HEK293T (cell line): ENCODE data around the gene TCF12.

ENCODE experiments used
- BHLHE40 ChIP-seq: fragments of 450-650 bp; IDR thresholded peaks from 2 replicates; pipeline ENCODE4 v1.6.1; 2016; ENCODE audit warnings: mild to moderate bottlenecking, moderate library complexity, borderline replicate concordance
- FOXA1 ChIP-seq: fragments of 450-650 bp; IDR thresholded peaks from 2 replicates; pipeline ENCODE4 v1.6.1; 2016; ENCODE audit warnings: mild to moderate bottlenecking
- FOXK2 ChIP-seq: fragments of 450-650 bp; IDR thresholded peaks from 2 replicates; pipeline ENCODE4 v1.6.1; 2016; ENCODE audit warnings: mild to moderate bottlenecking
- FOXM1 ChIP-seq: fragments of 450-650 bp; IDR thresholded peaks from 2 replicates; pipeline ENCODE4 v1.6.1; 2017; ENCODE audit warnings: mild to moderate bottlenecking, borderline replicate concordance
- HDGF ChIP-seq: fragments of 450-650 bp; IDR thresholded peaks from 2 replicates; pipeline ENCODE4 v1.6.1; 2017; ENCODE audit warnings: antibody characterized with exemption, borderline replicate concordance
- SP1 ChIP-seq: fragments of 450-650 bp; IDR thresholded peaks from 2 replicates; pipeline ENCODE4 v1.6.1; 2017
- SUZ12 ChIP-seq: fragments of 450-650 bp; IDR thresholded peaks from 2 replicates; pipeline ENCODE4 v1.6.1; 2016; ENCODE audit warnings: mild to moderate bottlenecking
- TARDBP ChIP-seq: fragments of 450-650 bp; IDR thresholded peaks from 2 replicates; pipeline ENCODE4 v1.6.1; 2016

DNA sequence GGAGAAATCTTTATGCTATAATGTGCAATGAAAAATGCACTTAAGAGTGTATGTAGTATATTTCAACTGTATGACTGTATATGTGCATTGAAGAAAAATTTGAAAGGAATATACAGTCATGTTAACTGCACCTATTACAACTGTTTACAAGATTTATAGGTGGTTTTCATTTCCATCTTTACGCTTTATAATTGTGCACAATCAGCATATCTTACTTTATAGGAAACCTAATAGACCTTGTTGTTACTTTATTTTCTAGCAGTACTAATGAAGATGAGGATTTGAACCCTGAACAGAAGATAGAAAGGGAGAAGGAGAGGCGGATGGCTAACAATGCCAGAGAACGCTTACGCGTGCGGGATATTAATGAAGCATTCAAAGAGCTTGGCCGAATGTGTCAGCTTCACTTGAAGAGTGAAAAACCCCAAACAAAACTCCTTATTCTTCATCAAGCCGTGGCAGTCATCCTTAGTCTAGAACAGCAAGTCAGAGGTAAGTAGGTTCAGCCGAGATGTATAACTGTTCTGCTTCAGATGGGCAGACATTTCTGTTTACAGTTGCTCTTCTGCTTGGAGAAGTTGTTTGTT is 354.4 kb downstream of the TCF12 start:
- TF ChIP-seq FOXM1 (no peak), HDGF (no peak), SP1 (no peak), TARDBP (no peak), FOXK2 (no peak), FOXA1 (no peak), SUZ12 (no peak), BHLHE40 (no peak)
